ENCODE data around the gene PKM. TPM values are rescaled to one million over a fixed set of nuclear protein-coding genes. Genes with fewer than 3 reads are reported as not detected.

PKM gene
- total and polyA plus RNA-seq, 9 of the 15 experiments (the other 6 are each of a cell fraction or from before 2014, with no cell fraction given): 140 to 825 (median 383) TPM

- no peak for TF ChIP-seq CHD7 (IDR thresholded peaks at IDR 0.05; ENCODE audit: low read depth, low read length)
- no peak for TF ChIP-seq SNIP1 (IDR thresholded peaks at IDR 0.05; ENCODE audit: low read depth)
- no peak for TF ChIP-seq ELF2 (CRISPR knock-in tag; IDR thresholded peaks at IDR 0.05)
- no peak for TF ChIP-seq ZNF354B (CRISPR knock-in tag; IDR thresholded peaks at IDR 0.05)
- TF ChIP-seq ID3 (CRISPR knock-in tag; IDR thresholded peaks at IDR 0.05): no peak
- no peak for TF ChIP-seq ID3 (tag; IDR thresholded peaks at IDR 0.05)
- TF ChIP-seq VEZF1 (CRISPR knock-in tag; IDR thresholded peaks at IDR 0.05): peak; percentile 78
- no peak for TF ChIP-seq FOXO4 (CRISPR knock-in tag; IDR thresholded peaks at IDR 0.05)
- TF ChIP-seq MYBL2 (IDR thresholded peaks at IDR 0.05; ENCODE audit: low read depth): no peak
- no peak for TF ChIP-seq MYBL2 (CRISPR knock-in tag; IDR thresholded peaks at IDR 0.05; ENCODE audit: borderline replicate concordance)
These were observed 559 bp downstream of the PKM start (continued) for GRCh38 chr15:72230197-72231065.
